ENCODE data around the gene MEF2D. TPM values are rescaled to one million over a fixed set of nuclear protein-coding genes. Genes with fewer than 3 reads are reported as not detected.
A peak's percentile ranks its signal among the peaks of the same experiment; 100 is the strongest.

MEF2D gene
- total RNA-seq, 1 donor from 2014 or later = 51.0 TPM

DNA sequence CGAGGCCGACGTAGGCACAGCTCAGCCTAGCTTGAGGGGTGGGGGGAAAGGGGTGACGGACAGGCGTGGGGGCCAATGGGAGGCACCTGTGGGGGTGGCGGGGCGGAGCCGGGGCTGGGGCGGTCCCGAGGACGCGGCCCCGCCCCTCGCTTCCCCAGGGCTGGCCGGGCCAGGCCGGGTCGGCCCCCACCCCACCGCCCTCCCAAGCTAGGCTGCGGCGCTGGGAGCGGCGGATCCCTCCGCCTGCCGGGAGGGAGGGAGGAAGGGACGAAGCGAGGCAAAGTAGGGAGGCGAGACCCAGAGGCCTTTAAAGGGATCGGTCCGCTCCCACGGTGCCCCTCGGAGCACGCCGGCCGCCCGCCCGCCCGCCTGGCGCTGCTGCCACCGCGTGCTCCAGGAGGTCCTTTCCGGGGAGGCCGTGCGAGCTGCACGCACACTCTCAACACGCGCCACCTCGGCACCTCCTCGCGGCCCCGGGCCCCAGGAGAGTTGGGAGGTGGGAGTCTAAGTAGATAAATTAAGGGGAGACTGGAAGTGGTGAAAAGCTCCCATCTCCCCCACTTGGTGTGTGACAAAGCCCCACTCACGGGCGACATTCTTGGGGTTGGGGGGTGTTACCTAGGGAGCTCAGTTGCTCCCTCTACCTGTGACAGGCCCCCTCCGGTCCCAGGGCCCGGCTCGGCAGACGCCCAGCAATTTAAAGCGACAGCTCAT lies 375 bp upstream of the MEF2D start:
- intact Hi-C loops (cut with DNase I) = no loop called here
- peak; percentile 88 to 93 for ATAC-seq

DNA sequence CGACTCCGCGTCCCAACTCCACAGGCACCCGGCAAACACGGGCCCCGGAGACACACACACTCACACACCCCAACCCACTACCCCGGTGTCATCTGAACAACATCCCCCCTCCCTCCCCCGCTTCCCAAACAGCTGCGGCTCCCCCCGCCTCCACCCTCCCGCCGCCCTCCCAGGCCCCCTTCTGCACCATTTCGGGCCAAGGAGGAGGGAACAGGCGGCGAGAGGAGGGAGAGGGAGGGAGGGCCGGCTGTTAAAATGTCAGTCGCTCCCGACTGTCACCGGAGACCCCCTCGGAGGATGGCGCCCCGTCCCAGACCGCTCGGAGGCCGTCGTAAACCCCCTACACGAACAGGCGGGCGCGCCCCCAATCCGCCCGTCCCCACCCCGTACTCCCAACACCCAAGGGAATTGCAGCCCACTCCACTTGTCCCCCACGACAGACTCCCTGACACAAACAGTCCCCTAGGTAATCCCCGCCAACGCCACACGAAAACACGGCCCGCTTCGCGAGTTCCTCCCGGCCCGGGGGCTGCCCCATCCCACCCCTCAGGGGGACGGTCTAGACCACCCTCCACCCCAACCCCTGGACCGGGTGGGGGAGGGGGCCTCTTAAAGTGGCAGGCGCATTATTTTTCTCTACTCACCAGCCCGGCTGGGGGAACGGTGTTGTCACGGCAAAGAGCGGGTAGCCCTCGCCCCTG lies 583 bp downstream of the MEF2D start:
- DNase-seq = no peak
- H3K27me3 ChIP-seq (ENCODE audit: low read depth) = no peaks in the 10 kb centered on the region
- peaks cover 78% of the 10 kb centered on the region for H3K4me1 ChIP-seq
- intact Hi-C loops (cut with DNase I) = no loop called here
- peak overlapping the region; percentile 100 for H3K27ac ChIP-seq
- ATAC-seq = no peak
- H3K36me3 ChIP-seq = peaks cover 2% of the 10 kb centered on the region
- H3K9me3 ChIP-seq = no peaks in the 10 kb centered on the region
- TF ChIP-seq, protein P1, sequence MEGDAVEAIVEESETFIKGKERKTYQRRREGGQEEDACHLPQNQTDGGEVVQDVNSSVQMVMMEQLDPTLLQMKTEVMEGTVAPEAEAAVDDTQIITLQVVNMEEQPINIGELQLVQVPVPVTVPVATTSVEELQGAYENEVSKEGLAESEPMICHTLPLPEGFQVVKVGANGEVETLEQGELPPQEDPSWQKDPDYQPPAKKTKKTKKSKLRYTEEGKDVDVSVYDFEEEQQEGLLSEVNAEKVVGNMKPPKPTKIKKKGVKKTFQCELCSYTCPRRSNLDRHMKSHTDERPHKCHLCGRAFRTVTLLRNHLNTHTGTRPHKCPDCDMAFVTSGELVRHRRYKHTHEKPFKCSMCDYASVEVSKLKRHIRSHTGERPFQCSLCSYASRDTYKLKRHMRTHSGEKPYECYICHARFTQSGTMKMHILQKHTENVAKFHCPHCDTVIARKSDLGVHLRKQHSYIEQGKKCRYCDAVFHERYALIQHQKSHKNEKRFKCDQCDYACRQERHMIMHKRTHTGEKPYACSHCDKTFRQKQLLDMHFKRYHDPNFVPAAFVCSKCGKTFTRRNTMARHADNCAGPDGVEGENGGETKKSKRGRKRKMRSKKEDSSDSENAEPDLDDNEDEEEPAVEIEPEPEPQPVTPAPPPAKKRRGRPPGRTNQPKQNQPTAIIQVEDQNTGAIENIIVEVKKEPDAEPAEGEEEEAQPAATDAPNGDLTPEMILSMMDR (IDR thresholded peaks at IDR 0.05) = no peak
- H3K4me3 ChIP-seq = peak overlapping the region; percentile 88

More for the DNA sequence above, 375 bp upstream of the MEF2D start:
- Histone ChIP-seq H3K4me3 (peak overlapping the region; percentile 88), H3K27ac (peak overlapping the region; percentile 100), H3K9me3 (no peaks in the 10 kb centered on the region), H3K27me3 (ENCODE audit: low read depth) (no peaks in the 10 kb centered on the region), H3K4me1 (peaks cover 75% of the 10 kb centered on the region), H3K36me3 (no peaks in the 10 kb centered on the region)
- peak; percentile 93 for DNase-seq
- TF ChIP-seq, protein P1 (IDR thresholded peaks at IDR 0.05) = peak; percentile 47

DNA sequence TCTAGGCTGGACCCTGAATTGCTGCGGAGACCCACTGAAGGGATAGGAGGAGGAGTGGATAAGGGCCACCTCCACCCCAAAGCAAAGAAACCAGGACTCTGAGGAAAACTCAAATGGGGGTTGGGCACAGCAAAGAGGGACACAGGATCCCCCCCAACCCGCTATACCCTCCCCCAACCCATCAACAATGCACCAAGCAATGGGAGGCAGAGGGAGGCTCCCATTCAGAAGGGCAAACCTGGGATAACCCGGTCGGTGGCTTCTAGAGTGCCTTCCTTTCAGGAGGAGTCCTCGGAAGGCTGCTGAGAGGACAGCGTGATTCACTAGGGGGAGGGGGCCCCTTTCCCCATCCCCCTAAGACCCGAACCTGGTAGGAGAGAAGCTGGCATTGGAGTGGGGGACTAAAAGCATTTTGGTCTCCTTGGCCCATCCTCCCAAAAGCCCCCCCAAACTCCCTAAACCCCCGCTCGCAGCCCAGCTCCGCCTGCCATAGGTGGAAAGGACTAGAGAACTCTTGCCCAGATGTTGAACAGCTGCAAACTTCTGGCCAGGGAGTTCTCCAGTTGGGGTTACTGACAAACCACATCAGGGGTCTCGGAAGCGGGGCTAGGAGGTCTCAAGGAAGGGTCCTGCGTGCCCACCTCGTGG lies 1.3 kb downstream of the MEF2D start:
- intact Hi-C loops (cut with DNase I) = no loop called here
- TF ChIP-seq, protein P1 (IDR thresholded peaks at IDR 0.05) = no peak
- DNase-seq (no peak), ATAC-seq (no peak)
- Histone ChIP-seq H3K4me1 (peaks cover 78% of the 10 kb centered on the region), H3K4me3 (peak overlapping the region; percentile 88), H3K27ac (peak overlapping the region; percentile 100), H3K9me3 (no peaks in the 10 kb centered on the region), H3K36me3 (peaks cover 8% of the 10 kb centered on the region), H3K27me3 (ENCODE audit: low read depth) (no peaks in the 10 kb centered on the region)

- ATAC-seq = no peak
- H3K4me1 ChIP-seq = peaks cover 78% of the 10 kb centered on the region
- no peaks in the 10 kb centered on the region for H3K9me3 ChIP-seq
- TF ChIP-seq, protein P1 (IDR thresholded peaks at IDR 0.05) = no peak
- DNase-seq = no peak
- intact Hi-C loops (cut with DNase I) = no loop called here
- H3K27ac ChIP-seq = peak overlapping the region; percentile 100
- H3K27me3 ChIP-seq (ENCODE audit: low read depth) = no peaks in the 10 kb centered on the region
- peaks cover 10% of the 10 kb centered on the region for H3K36me3 ChIP-seq
- peak overlapping the region; percentile 88 for H3K4me3 ChIP-seq
Measured at GRCh38 chr1:156498432-156499193, 2.0 kb downstream of the MEF2D start.
